RKO (cell line): ENCODE measurements around the gene POFUT2.
A peak's percentile ranks its signal among the peaks of the same experiment; 100 is the strongest.
"Not testable (repeated sequence)": the region's sequence is repeated elsewhere in the genome, so short reads cannot be mapped to it uniquely, and the experiment has no call there.

Experiments
- DNase-seq: peaks from one replicate; pipeline ENCODE4 v3.0.0-alpha.2; 2016; ENCODE audit warnings: low spot score

The POFUT2 gene

GRCh38 chr21:45309987-45310381 is 22.3 kb upstream of the POFUT2 start:
- no peak for DNase-seq

DNA sequence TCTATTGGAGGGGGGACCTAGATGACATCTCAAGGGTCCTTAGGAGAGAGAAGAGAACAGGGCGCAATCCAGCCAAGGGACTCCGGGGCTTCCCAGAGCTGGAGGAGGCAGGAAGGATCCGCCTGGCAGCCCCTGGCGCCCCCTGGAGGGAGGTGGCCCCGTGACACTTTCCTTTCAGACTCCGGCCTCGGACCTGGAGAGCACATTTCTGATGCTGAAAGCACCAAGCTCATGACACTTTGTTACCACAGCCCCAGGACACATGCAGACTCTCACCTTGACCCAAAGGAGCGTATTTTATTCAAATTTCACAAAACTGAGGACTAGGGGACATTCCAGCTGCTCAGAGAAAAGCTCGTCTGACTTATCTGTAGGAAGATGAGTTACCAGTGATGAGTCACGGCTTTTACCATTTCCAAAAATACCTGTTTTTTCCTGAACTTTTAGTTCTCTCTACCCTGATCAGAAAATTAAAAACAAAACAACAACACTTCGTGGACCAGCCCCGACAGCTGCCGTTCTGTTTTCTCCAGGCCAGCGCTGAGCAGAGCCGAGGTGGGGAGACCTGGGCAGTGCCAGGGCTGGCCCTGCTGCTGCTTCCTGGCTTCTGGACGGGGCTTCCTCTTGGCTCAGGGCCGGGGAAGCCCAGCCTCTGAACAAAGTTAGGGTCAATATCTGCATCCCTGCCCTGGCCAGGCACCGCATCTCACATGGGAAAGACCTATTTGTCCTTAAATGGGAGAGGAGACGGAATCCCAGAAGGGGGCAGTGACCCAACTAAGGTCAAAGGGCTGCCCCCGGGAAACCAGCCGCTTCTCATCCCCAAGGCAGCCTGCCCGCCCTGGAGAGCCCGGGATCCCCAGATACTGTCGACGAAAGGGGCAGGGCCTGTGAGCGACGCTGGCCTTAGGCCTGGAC is 21.6 kb upstream of the POFUT2 start:
- DNase-seq: peak; percentile 36

DNA sequence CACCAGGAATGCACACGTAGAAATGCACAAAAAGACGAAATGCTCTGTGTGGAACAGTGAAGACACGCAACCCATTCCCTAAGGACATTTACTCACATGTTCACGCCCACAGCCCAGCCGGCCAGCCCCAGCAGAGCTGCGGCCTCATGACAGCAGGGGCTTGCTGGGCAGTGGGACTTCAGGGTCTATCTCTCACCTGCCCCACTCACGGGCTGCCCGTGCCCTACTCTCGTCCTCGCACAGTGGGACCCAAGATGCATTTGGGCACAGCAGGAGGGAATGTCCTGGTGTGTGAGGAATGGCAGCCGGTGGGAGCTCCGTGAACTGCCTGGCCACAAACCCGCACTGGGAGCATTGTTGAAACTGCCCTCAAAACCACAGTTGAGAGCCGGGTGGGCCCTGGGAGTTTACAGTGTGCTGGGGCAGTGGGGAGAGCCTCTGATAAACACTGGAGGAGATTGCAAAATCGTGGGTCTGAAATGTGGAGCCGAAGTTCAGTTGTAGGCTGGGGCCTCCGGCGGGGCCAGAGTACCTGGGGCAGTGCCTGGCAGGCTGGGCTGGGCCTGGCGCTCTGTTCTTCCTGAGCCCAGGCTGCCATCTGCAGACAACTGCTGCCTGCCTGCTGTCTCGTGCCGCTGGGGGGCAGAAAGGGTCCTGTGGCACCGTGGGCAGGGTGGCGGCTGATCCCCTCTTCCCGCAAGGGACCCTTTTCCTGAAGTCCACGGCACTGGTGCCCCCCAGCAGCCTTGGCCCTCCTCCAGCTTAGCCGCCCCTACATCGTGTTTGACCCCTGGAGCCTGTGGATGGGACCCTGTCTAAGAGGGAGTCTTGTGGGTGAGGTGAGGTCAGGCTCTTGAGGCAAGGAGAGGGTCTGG is 20.7 kb upstream of the POFUT2 start:
- DNase-seq: no peak

GRCh38 chr21:45307597-45308158 is 20.0 kb upstream of the POFUT2 start:
- DNase-seq: not testable (repeated sequence)

- no peak for DNase-seq
Measured at GRCh38 chr21:45306832-45307571, 19.3 kb upstream of the POFUT2 start.

GRCh38 chr21:45306453-45306831 is 18.7 kb upstream of the POFUT2 start:
- no peak for DNase-seq

- DNase-seq: no peak
Measured at GRCh38 chr21:45305836-45306235, 18.1 kb upstream of the POFUT2 start.

DNA sequence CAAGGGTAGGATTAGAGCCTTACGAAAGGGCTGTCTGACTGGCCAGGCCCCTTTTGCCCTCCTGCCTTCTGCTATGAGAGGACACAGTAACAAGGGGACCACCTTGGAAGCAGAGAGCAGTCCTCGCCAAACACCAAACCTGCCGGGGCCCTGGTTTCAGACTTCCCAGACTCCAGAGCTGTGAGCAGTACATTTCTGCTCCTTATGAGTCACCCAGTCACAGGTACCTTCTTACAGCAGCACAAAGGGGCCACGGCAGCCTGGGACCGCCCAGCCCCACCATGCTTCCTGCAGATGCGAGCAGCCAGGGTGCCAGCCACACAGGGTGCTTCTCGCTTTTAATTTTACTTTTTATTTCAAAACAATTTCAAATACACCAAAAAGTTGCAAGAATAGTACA is 17.2 kb upstream of the POFUT2 start:
- no peak for DNase-seq

- no peak for DNase-seq
Measured at GRCh38 chr21:45304476-45304830, 16.8 kb upstream of the POFUT2 start.

- no peak for DNase-seq
Measured at GRCh38 chr21:45303751-45304475, 16.2 kb upstream of the POFUT2 start.

DNA sequence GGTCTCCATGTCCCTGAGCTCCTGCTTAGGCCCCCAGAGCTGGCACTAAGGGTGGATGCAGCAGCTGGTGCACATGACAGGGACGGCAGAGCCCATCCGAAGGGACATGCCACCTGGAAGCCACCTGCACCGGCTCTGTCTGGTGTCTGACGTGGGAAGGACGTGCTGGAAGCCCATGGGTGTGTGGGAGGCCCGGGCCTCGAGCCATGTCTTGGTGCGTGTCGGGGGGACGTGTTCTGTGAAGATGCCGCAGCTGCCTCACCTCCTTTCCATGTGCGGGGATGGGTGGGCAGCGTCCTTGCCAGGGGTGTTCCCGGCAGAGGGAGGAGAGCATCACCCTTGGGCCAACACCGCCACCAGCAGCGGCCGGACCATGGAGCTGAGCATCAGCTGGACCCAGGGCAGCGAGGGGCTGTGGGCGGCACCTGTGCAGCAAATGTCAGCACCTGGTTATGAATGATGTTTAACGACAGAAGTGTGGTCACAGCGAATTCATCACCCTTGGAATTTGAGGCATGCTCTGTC is 15.5 kb upstream of the POFUT2 start:
- no peak for DNase-seq

DNA sequence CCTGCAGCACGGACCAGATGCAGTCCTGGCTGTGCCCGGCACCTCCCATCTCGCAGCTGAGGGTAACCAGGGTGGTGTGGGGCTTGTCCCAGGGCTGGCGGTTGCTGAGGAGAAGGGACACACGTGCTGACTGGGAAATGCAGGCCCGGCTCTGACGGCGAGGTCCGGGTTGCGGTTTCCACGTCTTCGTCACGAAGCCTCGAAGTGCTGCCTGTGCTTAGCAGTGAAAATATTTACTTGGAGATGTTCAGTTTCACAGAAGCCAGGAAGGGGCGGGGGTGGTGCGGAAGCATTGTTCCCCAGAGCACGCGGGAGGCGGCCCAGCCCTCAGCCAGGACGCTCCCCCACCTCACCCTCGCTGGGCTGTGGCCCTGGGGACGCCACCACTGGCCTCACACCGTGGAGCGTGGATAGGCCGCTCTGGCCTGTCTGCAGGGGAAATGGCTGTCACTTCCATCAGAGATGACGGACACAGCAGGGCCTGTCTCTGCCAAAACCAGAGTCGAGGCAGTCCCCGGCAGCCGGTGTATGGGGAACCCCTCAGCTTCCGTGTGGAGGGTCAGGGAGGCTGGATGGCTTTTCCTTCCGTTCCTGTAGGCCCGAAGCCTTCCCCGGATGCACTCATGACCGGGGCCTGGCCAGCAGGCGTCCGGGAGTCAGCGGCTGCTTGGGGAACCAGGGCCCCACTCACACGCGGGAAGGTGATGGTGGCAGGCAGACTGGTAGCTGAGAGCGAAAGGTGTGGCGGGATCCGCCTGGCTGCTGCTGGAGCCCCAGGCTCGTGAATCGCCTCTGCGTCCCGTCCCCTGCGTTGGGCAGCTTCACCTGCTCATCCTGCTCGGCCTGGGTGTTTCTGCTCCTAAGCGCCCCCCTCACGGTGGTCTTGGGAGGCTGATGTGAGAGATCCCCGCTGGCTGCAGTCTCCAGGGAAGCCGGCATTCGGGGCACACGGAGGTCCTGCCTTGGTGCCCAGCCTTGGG is 14.7 kb upstream of the POFUT2 start:
- no peak for DNase-seq

GRCh38 chr21:45301521-45302081 is 13.9 kb upstream of the POFUT2 start:
- DNase-seq: no peak

DNA sequence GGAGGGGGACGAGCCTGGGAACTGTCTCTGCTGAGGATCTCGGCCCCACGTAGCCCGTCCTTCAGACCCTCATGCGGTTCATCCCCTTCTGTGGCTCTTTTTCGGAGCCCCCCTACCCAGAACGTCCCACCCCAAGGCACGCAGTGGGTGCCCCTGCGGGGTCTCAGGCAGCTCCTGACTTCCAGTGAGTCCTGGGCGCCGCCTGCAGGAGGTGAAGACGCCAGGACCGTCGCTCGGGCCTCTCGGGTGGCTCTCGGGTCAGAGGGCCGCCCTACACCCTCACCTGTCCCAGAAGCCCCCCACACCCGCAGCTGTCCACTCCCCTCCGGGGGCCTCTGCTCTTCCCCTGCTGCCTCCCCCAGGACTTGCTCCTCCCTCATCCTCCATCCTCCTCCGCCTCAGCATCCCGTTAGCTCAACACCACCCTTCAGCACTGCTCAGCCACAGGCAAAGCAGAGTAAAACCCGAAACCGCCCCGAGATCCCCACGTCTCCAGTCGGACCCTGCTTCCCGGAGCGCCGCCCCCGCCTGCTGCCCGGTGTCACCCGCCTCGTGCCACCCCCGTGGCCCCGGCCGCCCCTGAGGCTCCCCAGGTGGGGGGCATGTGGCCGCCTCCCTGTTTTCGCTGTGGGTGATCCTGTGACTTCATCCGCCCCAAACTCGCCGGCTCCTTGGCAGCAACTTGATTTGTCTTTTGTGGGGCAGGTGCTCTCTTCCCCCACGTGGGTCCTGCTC is 13.3 kb upstream of the POFUT2 start:
- DNase-seq: no peak

DNA sequence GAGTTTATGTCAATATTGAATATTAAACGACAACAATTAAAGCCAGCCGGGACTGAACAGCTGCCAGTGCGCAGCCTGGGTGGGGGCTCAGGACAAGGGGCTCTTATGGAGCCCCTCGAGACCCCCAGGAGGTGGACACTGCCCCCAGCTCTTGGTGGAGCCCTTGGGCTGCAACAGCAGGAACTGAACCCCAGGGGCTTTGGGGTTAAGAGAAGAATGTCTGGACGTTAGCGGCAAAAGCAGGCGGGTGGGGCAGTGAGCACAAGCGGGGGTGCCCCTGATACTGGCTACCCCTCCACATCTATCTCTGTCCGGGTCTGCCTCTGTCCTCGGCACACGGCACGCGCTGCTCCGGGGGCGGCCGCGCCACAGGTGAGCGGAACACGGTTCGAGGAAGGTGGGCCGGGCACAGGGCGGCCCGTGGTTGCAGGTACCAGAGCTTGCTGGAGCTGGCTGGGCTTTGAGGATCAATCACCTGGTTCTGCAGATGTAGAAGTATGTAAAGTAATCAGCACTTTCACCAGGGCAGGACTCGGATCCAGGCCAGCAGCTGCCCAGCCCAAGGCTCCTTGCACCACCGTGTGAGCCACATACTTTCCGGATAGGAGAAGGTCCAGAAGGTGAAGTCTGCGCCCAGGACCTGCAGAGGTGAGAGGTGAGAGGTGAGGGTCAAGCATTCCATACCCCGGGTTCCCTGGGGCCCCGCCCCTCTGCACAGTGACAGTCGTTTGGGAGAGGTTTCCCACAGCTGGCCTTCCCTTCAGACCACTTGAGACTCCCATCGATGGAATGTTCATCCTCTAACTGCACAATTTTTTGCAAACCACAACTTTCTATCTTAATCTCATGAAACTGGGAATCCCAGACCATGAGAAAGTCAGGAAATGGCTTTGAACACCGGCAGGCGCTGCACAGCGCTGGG is 12.4 kb upstream of the POFUT2 start:
- DNase-seq: no peak

- no peak for DNase-seq
Measured at GRCh38 chr21:45299026-45299863, 11.6 kb upstream of the POFUT2 start.

GRCh38 chr21:45297869-45298268 is 10.2 kb upstream of the POFUT2 start:
- DNase-seq: no peak
